Effector CD4-positive, alpha-beta T cell (primary cell): Measurements from ENCODE around the gene CAPN13.

Experiments used
- DNase-seq: peaks from one replicate; pipeline ENCODE4 v3.0.0-alpha.2; 2020

CAPN13 gene

DNA sequence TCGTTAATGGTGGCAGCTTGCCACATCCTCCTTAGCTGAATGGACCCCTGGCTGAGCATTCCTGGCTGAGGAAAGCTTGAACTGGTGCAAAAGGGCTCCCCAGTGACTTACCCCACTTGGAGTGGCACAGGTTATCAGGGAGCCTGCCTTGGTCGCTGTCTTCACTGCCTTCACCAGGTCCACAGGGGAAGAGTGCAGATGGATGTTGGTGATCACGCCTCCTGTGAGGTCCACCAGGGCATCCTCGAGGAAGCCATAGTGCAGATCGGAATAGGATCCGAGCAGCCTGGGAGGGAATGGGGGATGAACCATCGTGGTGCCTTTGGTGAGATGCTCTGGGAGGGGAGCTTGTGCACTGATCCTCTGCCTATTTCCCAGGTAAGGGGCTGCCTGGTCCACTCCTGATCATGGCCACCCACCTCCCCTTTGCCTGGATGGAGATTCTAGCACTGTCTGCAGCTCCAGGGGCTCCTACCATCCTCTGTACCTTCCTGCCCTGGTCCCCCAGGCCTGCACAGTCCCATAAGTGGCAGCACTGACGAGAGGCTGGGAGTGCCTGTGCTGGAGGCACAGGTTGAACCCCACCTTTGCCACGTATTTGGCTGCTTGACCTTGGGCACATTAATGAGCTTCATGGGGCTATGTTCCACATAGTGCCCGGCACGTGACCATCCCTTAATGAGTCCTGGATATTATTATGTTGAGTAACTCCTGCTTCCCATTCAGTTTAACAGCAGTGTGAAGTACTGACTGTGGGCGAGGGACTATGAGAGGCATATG is 43.0 kb downstream of the CAPN13 start:
- no peak for DNase-seq

- no peak for DNase-seq
Observed at GRCh38 chr2:30763151-30763660, 44.0 kb downstream of the CAPN13 start.

DNA sequence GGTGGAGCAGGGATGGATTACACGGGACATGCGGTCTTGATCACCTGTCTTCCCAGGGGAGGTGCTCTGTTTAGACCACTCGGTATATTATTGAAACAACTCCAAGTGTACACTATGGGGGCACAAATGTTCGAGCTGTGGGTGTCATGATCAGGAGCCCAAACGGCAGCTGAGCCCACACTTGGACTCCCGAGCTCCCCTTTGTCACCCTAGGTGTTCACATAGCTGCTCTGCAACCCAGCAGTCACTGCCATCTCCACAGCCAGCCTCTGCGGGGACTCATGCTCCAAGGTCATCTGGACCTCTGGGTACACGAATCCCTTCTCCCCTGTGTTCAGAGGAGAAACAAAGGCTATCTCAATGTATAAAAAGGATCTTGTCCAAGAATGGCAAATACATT is 46.0 kb downstream of the CAPN13 start:
- DNase-seq = no peak

- no peak for DNase-seq
Observed at GRCh38 chr2:30759481-30759880, 47.8 kb downstream of the CAPN13 start.

GRCh38 chr2:30758191-30758651 is 49.0 kb downstream of the CAPN13 start:
- no peak for DNase-seq

DNA sequence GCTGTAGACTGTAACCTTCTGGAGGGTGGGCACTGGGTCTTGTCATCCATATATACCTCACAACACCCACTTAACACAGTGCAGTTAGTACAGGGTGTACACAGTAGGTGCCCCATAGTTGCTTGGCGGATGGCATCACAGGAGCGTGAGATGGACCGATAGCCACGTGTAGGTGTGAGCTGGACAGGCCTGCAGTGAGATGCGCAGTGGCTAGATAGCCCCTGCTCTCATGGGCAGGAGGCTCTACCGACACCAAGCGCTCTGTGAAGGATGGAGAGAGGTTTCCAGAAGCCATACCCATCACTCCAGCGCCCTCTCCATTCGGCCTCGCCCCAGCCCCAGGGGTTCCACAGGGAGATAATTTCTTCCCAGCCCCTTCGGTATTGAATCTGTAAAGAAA is 49.5 kb downstream of the CAPN13 start:
- no peak for DNase-seq

GRCh38 chr2:30756971-30757370 is 50.3 kb downstream of the CAPN13 start:
- no peak for DNase-seq

- no peak for DNase-seq
Observed at GRCh38 chr2:30756051-30756719, 51.1 kb downstream of the CAPN13 start.

DNA sequence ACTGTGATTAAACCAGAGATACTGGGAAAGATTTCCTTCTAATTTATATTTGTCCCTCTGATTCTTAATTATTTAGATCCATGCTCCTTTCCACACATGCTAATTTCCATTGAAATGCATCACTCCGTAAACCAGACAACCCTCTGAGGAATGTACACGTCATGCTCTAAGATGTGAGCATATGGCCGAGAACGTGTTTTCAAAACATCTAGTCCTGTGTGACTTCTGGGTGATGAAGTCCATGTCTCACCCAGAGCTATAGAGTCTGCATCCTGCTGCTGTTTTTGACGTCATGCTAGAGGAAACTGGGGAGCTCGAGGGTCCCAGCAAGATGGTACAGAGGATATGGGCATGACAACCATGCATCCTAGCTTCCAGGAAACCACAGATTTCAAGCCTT is 53.6 kb downstream of the CAPN13 start:
- no peak for DNase-seq

GRCh38 chr2:30752811-30753210 is 54.4 kb downstream of the CAPN13 start:
- DNase-seq = no peak

DNA sequence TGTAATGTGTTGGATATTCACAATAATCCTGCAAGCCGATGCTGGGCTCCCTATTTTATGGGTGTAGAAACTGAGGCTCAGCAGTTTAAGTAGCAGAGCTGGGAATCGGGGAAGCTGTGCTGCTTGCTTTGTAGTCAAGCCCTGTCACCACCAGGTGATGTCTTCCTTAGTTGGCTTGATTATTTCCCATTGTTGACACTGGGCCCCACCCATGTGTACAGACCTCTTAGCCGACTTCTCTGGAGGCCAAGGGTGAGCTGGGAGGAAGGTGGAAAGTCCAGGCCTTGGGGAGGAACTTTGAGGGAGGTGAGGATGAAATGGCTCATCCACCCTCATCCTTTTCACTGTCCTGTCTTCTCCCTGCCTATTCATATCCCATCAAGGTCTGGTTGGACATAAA is 60.0 kb downstream of the CAPN13 start:
- DNase-seq = no peak

DNA sequence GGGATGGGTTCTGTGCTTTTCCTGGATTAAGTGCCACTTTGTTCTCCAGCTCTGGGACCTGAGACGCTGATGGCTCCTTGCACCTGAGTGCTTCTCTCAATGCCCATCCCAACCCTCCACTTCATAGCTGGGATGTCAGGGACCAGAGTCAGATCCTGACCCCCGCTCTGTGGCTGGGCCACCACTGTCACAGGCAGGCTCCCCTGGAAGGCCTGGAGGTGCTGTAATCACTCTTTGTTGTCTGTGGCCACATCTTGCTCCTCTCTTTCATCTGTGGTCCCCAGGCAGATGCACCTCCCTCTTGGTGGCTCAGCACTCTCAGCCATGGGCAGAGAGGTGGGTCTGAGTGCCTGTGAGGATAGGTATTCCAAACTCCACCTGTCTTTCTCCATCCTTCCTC is 62.4 kb downstream of the CAPN13 start:
- DNase-seq = no peak

DNA sequence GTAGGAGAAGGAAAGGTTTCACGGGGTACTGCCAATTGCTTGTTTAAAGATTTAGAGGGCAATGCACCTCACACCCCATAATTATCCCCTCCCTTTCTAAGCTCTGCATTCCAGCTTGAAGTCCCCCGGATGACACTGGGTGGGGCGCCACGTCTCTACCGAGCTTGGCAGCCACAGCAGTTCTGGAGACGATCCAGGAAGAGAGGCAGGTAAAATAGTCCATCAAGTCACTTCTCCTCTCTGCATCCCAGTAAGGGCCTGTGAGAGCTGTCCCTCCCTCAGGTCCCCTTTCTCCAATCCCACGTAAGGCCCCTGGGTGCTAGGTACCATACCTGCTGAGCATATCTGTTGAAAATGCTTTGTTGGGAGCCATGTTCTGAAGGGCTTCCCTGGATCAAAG is 65.7 kb downstream of the CAPN13 start:
- no peak for DNase-seq

DNA sequence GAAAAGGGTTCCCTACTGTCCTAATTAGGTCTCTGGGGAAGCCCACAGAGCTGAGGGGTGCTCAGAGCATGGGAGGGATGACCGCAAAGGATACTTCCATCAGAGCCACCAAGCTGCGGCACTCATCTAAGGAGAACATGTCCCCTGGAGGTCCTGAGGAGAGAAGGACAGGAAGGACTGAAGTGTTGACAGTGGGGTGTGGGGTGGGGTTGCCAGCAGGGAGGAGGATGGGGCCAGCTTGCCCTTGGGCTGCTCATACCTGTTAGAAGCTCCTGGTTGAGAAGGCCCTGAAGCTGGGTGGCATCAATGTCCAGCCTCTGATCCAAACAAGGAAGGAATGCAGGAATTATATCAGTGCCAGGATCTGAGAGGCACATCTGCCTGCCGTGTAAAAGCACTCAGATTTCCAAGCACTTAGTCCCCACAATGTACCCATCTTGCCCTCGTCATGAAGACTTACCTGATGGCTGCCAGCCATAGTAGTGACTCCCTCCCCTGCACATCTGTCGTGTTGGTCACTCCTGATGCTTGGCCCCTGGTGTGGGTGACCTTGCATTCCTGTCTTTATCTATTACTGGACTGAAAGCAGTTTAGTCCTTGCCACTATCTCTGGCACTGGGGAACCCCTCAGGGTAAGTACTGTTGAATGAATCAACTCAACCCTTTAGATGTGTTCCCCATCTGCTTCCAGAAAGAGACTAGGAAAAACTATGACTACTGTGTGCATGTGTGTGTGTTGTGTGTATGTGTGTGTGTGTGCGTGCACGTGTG is 68.9 kb downstream of the CAPN13 start:
- no peak for DNase-seq

- no peak for DNase-seq
Observed at GRCh38 chr2:30737326-30737610, 70.0 kb downstream of the CAPN13 start.

DNA sequence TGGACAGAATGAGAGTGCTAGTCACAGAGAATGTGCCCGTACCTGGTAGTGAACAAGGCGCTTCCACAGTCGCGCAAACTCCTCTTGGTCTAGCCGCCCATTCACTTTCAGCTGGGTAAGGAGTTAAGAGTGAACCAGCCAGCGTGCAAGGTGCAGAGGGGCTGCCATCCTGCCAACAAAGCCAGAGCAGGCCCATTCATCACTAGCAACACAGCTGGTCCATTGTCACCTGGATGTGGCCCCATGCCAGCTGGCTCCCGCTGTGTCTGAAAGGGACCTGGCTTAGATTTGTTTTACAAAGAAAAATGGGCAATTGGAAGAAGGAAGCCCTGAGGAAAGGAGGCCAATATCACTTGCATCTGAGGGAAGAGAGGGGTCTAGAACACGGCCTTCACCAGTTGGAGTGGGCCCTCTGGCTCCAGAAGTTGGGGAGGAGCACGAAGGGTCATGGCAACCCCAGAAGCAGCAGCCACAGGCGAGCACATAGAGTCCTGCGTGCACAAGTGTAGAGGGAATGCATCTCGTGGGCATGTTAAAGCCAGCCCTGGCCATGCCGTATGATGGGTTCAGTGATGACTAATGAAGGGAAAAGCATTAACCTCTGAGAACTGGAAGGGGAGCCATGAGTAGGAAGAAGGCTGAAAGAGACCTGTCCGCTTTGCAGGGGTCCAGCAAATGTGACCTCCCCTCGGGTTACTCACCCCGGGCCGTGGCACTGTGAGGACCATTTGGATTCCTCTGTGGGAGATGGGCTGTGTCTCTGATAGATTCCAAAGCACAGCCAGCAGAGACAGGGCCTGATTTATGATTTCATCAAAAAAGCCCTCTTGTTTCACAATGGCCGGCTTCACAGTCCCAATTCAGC is 70.6 kb downstream of the CAPN13 start:
- no peak for DNase-seq

GRCh38 chr2:30733876-30734520 is 73.2 kb downstream of the CAPN13 start:
- DNase-seq = no peak

DNA sequence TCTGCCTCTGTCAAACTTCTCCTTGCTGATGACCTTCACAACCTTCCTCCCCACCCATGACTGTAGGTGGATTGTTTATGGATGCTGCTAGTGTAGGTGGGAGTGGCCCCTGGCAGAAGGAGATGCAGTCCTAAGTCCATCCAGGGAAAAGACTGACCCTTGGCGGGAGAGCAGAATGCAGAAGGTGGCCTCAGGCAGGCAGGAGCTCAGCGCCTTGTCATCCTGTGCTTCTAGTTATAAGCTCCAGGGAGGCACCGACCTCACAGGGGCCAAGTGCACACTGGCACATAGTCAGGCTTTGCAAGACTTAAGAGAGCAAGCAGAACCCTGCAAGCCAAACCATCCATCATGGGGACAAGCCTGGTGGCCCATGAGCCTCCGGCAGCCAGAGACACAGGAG is 74.4 kb downstream of the CAPN13 start:
- DNase-seq = no peak

GRCh38 chr2:30732376-30732775 is 74.9 kb downstream of the CAPN13 start:
- DNase-seq = no peak

- DNase-seq = no peak
Observed at GRCh38 chr2:30731706-30732105, 75.5 kb downstream of the CAPN13 start.

GRCh38 chr2:30730736-30731647 is 76.3 kb downstream of the CAPN13 start:
- DNase-seq = no peak
